WTC11 (cell line): ENCODE measurements around the gene MED4. TPM values are rescaled to one million over a fixed set of nuclear protein-coding genes. Genes with fewer than 3 reads are reported as not detected.
A peak's percentile ranks its signal among the peaks of the same experiment; 100 is the strongest.

Experiments
- AFF4 ChIP-seq: sonication (generic); formaldehyde crosslinking; IDR thresholded peaks from 2 replicates; pipeline ENCODE4 v1.8.1; 2023; ENCODE audit warnings: mild to moderate bottlenecking, missing genetic modification reagents, borderline replicate concordance
- ATF1 ChIP-seq: sonication (generic); formaldehyde crosslinking; IDR thresholded peaks from 2 replicates; pipeline ENCODE4 v1.8.1; 2023; ENCODE audit warnings: mild to moderate bottlenecking, moderate library complexity, missing genetic modification reagents
- CBFB ChIP-seq: sonication (generic); formaldehyde crosslinking; IDR thresholded peaks from 2 replicates; pipeline ENCODE4 v1.8.1; 2022; ENCODE audit warnings: mild to moderate bottlenecking, low read depth, missing genetic modification reagents
- CREM ChIP-seq: sonication (generic); formaldehyde crosslinking; IDR thresholded peaks from 2 replicates; pipeline ENCODE4 v1.8.1; 2022; ENCODE audit warnings: mild to moderate bottlenecking, missing genetic modification reagents, moderate library complexity
- EMX1 ChIP-seq: fragments of 250-450 bp; sonication (Bioruptor Pico); IDR thresholded peaks from 2 replicates; pipeline ENCODE4 v1.8.0; 2021; ENCODE audit warnings: mild to moderate bottlenecking
- ERG ChIP-seq: fragments of 250-450 bp; sonication (Bioruptor Pico); IDR thresholded peaks from 2 replicates; pipeline ENCODE4 v1.8.0; 2021; ENCODE audit warnings: mild to moderate bottlenecking
- ESRRA ChIP-seq: sonication (generic); formaldehyde crosslinking; IDR thresholded peaks from 2 replicates; pipeline ENCODE4 v1.8.1; 2022; ENCODE audit warnings: mild to moderate bottlenecking, missing genetic modification reagents, borderline replicate concordance
- ETV6 ChIP-seq: sonication (generic); formaldehyde crosslinking; IDR thresholded peaks from 2 replicates; pipeline ENCODE4 v1.8.1; 2022; ENCODE audit warnings: mild to moderate bottlenecking, missing genetic modification reagents
- FOXK1 ChIP-seq: sonication (generic); formaldehyde crosslinking; IDR thresholded peaks from 2 replicates; pipeline ENCODE4 v1.8.0; 2022; ENCODE audit warnings: mild to moderate bottlenecking, moderate library complexity, missing genetic modification reagents
- FOXP1 ChIP-seq: sonication (generic); formaldehyde crosslinking; IDR thresholded peaks from 2 replicates; pipeline ENCODE4 v1.8.0; 2022; ENCODE audit warnings: missing genetic modification reagents, mild to moderate bottlenecking, moderate library complexity, borderline replicate concordance
- GABPB1 ChIP-seq: sonication (generic); formaldehyde crosslinking; IDR thresholded peaks from 2 replicates; pipeline ENCODE4 v1.8.1; 2023; ENCODE audit warnings: mild to moderate bottlenecking, missing genetic modification reagents
- HMGA2 ChIP-seq: fragments of 250-450 bp; sonication (Bioruptor Pico); IDR thresholded peaks from 2 replicates; pipeline ENCODE4 v1.4.0; 2021; ENCODE audit warnings: mild to moderate bottlenecking, moderate library complexity
- KAT7 ChIP-seq: sonication (generic); formaldehyde crosslinking; IDR thresholded peaks from 2 replicates; pipeline ENCODE4 v1.8.1; 2023; ENCODE audit warnings: missing genetic modification reagents, mild to moderate bottlenecking, borderline replicate concordance
- MAX ChIP-seq: sonication (generic); formaldehyde crosslinking; IDR thresholded peaks from 2 replicates; pipeline ENCODE4 v1.8.0; 2022; ENCODE audit warnings: mild to moderate bottlenecking, missing genetic modification reagents
- MYBL2 ChIP-seq: sonication (generic); formaldehyde crosslinking; IDR thresholded peaks from 2 replicates; pipeline ENCODE4 v1.8.1; 2023; ENCODE audit warnings: mild to moderate bottlenecking, moderate library complexity, missing genetic modification reagents
- SP1 ChIP-seq: sonication (generic); formaldehyde crosslinking; conservative IDR thresholded peaks from 2 replicates; pipeline ENCODE4 v1.8.1; 2022; ENCODE audit warnings: missing genetic modification reagents
- TEAD1 ChIP-seq: sonication (generic); formaldehyde crosslinking; IDR thresholded peaks from 2 replicates; pipeline ENCODE4 v1.8.0; 2022; ENCODE audit warnings: mild to moderate bottlenecking, missing genetic modification reagents
- TEAD4 ChIP-seq: sonication (generic); formaldehyde crosslinking; IDR thresholded peaks from 2 replicates; pipeline ENCODE4 v1.8.0; 2022; ENCODE audit warnings: mild to moderate bottlenecking, missing genetic modification reagents
- ZBTB21 ChIP-seq: sonication (generic); formaldehyde crosslinking; IDR thresholded peaks from 2 replicates; pipeline ENCODE4 v1.8.1; 2023; ENCODE audit warnings: mild to moderate bottlenecking, missing genetic modification reagents, borderline replicate concordance
- total RNA-seq: library from RNA; stranded (reverse); gene quantifications from 3 replicates; pipeline ENCODE4 v1.2.3, GENCODE V29; 2021
- TF ChIP-seq, protein P1 (sequence below): sonication (generic); formaldehyde crosslinking; IDR thresholded peaks from 2 replicates; pipeline ENCODE4 v1.8.0; 2022; ENCODE audit warnings: missing genetic modification reagents
- TF ChIP-seq, protein P2 (sequence below): sonication (generic); formaldehyde crosslinking; conservative IDR thresholded peaks from 2 replicates; pipeline ENCODE4 v1.8.1; 2022; ENCODE audit warnings: mild to moderate bottlenecking, missing genetic modification reagents
- TF ChIP-seq, protein P3 (sequence below): sonication (generic); formaldehyde crosslinking; IDR thresholded peaks from 2 replicates; pipeline ENCODE4 v1.8.1; 2023; ENCODE audit warnings: mild to moderate bottlenecking, moderate library complexity, missing genetic modification reagents
- TF ChIP-seq, protein P4 (sequence below): sonication (generic); formaldehyde crosslinking; IDR thresholded peaks from 2 replicates; pipeline ENCODE4 v1.8.1; 2023; ENCODE audit warnings: mild to moderate bottlenecking, missing genetic modification reagents, moderate library complexity
- TF ChIP-seq, protein P5 (sequence below): fragments of 200-600 bp; IDR thresholded peaks from 2 replicates; pipeline ENCODE4 v1.8.0; 2022; ENCODE audit warnings: antibody characterized with exemption

MED4 gene
- total RNA-seq, 1 experiment from 2014 or later, result 48.1 TPM

DNA sequence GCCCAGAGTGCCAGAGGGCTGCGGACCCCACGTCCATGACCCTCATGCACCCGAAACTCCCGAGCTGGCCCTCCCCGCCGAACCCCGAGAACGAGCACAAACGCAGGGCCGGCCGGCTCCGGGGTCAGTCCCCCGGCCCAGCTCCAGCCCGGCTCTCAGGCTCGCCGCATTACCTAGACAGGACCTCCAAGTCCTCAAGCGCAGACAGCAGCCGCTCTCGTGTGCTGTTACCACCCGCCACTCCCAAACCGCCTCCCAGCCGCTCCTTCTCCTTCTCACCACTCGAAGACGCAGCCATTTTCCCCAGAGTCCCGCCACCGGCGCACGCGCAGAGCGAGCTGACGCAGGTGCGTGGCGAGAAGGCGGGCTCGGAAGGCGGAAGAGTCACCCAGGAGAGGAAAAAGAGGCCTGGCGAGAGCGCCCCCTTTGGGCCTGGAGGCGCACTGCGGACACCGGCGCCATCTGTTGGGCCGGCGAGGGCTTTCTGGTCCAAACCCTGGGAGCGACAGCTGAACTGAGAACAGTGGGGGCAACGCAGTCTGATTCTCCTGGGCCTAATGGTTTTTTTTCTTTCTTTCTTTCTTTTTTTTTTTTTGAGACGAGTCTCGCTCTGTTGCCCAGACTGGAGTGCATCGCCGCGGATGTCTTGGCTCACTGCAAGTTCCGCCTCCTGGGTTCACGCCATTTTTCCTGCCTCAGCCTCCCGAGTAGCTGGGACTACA is at the start of gene MED4 (continued):
- TF ChIP-seq AFF4, result no peak
- TF ChIP-seq HMGA2 (CRISPR knock-in tag), result 0 out of 2 replicates have a peak, but pooled peaks have one; percentile 5
- TF ChIP-seq SP1 (CRISPR knock-in tag), result peak; percentile 77; the same call in 1 of the 2 replicates
- TF ChIP-seq MAX, result peak; percentile 85
- TF ChIP-seq, protein P1, sequence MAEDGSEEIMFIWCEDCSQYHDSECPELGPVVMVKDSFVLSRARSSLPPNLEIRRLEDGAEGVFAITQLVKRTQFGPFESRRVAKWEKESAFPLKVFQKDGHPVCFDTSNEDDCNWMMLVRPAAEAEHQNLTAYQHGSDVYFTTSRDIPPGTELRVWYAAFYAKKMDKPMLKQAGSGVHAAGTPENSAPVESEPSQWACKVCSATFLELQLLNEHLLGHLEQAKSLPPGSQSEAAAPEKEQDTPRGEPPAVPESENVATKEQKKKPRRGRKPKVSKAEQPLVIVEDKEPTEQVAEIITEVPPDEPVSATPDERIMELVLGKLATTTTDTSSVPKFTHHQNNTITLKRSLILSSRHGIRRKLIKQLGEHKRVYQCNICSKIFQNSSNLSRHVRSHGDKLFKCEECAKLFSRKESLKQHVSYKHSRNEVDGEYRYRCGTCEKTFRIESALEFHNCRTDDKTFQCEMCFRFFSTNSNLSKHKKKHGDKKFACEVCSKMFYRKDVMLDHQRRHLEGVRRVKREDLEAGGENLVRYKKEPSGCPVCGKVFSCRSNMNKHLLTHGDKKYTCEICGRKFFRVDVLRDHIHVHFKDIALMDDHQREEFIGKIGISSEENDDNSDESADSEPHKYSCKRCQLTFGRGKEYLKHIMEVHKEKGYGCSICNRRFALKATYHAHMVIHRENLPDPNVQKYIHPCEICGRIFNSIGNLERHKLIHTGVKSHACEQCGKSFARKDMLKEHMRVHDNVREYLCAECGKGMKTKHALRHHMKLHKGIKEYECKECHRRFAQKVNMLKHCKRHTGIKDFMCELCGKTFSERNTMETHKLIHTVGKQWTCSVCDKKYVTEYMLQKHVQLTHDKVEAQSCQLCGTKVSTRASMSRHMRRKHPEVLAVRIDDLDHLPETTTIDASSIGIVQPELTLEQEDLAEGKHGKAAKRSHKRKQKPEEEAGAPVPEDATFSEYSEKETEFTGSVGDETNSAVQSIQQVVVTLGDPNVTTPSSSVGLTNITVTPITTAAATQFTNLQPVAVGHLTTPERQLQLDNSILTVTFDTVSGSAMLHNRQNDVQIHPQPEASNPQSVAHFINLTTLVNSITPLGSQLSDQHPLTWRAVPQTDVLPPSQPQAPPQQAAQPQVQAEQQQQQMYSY, result no peak
- TF ChIP-seq TEAD1, result peak; percentile 64
- peak; percentile 86 for TF ChIP-seq FOXK1 (CRISPR knock-in tag)
- TF ChIP-seq, protein P2, sequence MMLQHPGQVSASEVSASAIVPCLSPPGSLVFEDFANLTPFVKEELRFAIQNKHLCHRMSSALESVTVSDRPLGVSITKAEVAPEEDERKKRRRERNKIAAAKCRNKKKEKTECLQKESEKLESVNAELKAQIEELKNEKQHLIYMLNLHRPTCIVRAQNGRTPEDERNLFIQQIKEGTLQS, result no peak
- no peak for TF ChIP-seq ERG (CRISPR knock-in tag)
- TF ChIP-seq, protein P3, sequence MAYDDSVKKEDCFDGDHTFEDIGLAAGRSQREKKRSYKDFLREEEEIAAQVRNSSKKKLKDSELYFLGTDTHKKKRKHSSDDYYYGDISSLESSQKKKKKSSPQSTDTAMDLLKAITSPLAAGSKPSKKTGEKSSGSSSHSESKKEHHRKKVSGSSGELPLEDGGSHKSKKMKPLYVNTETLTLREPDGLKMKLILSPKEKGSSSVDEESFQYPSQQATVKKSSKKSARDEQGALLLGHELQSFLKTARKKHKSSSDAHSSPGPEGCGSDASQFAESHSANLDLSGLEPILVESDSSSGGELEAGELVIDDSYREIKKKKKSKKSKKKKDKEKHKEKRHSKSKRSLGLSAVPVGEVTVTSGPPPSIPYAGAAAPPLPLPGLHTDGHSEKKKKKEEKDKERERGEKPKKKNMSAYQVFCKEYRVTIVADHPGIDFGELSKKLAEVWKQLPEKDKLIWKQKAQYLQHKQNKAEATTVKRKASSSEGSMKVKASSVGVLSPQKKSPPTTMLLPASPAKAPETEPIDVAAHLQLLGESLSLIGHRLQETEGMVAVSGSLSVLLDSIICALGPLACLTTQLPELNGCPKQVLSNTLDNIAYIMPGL (CRISPR knock-in tag), result peak; percentile 90
- 0 out of 2 replicates have a peak, but pooled peaks have one; percentile 65 for TF ChIP-seq ESRRA
- 0 out of 2 replicates have a peak, but pooled peaks have one; percentile 15 for TF ChIP-seq ZBTB21 (CRISPR knock-in tag)
- TF ChIP-seq, protein P4, sequence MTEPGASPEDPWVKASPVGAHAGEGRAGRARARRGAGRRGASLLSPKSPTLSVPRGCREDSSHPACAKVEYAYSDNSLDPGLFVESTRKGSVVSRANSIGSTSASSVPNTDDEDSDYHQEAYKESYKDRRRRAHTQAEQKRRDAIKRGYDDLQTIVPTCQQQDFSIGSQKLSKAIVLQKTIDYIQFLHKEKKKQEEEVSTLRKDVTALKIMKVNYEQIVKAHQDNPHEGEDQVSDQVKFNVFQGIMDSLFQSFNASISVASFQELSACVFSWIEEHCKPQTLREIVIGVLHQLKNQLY (CRISPR knock-in tag), result 0 out of 2 replicates have a peak, but pooled peaks have one; percentile 20
- TF ChIP-seq ATF1 (CRISPR knock-in tag), result no peak
- no peak for TF ChIP-seq EMX1 (CRISPR knock-in tag)
- TF ChIP-seq CBFB (CRISPR knock-in tag), result 0 out of 2 replicates have a peak, but pooled peaks have one; percentile 42
- TF ChIP-seq FOXP1, result peak; percentile 77
- TF ChIP-seq GABPB1, result peak; percentile 81
- no peak for TF ChIP-seq TEAD4 (CRISPR knock-in tag)
- TF ChIP-seq KAT7 (CRISPR knock-in tag), result 0 out of 2 replicates have a peak, but pooled peaks have one; percentile 63
- TF ChIP-seq, protein P5, sequence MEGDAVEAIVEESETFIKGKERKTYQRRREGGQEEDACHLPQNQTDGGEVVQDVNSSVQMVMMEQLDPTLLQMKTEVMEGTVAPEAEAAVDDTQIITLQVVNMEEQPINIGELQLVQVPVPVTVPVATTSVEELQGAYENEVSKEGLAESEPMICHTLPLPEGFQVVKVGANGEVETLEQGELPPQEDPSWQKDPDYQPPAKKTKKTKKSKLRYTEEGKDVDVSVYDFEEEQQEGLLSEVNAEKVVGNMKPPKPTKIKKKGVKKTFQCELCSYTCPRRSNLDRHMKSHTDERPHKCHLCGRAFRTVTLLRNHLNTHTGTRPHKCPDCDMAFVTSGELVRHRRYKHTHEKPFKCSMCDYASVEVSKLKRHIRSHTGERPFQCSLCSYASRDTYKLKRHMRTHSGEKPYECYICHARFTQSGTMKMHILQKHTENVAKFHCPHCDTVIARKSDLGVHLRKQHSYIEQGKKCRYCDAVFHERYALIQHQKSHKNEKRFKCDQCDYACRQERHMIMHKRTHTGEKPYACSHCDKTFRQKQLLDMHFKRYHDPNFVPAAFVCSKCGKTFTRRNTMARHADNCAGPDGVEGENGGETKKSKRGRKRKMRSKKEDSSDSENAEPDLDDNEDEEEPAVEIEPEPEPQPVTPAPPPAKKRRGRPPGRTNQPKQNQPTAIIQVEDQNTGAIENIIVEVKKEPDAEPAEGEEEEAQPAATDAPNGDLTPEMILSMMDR, result peak; percentile 98
- TF ChIP-seq ETV6, result peak; percentile 71
- peak; percentile 85 for TF ChIP-seq CREM (CRISPR knock-in tag)
- TF ChIP-seq MYBL2 (CRISPR knock-in tag), result peak; percentile 79; the same call in 1 of the 2 replicates
